ENCODE measurements around the gene SETDB1.
"Not testable (repeated sequence)": the region's sequence is repeated elsewhere in the genome, so short reads cannot be mapped to it uniquely, and the experiment has no call there.

SETDB1 gene

GRCh38 chr1:150928775-150929174 lies 2.6 kb downstream of the SETDB1 start:
- not testable (repeated sequence) for DNase-seq (ENCODE audit: low read depth, low spot score)

GRCh38 chr1:150931773-150932172 lies 5.6 kb downstream of the SETDB1 start:
- DNase-seq (ENCODE audit: low read depth, low spot score) = no peak

GRCh38 chr1:150944856-150945255 lies 18.7 kb downstream of the SETDB1 start:
- no peak for DNase-seq (ENCODE audit: low read depth, low spot score)

- no peak for DNase-seq (ENCODE audit: low read depth, low spot score)
Observed at GRCh38 chr1:150954708-150955107, 28.5 kb downstream of the SETDB1 start.

- DNase-seq (ENCODE audit: low read depth, low spot score) = no peak
Observed at GRCh38 chr1:150955280-150955679, 29.1 kb downstream of the SETDB1 start.

- DNase-seq (ENCODE audit: low read depth, low spot score) = no peak
Observed at GRCh38 chr1:150957666-150958065, 31.5 kb downstream of the SETDB1 start.

- no peak for DNase-seq (ENCODE audit: low read depth, low spot score)
Observed at GRCh38 chr1:150960646-150961045, 34.5 kb downstream of the SETDB1 start.

GRCh38 chr1:150961756-150962155 lies 35.6 kb downstream of the SETDB1 start:
- peak; percentile 31 for DNase-seq (ENCODE audit: low read depth, low spot score)

GRCh38 chr1:150963321-150964163 lies 37.4 kb downstream of the SETDB1 start:
- DNase-seq (ENCODE audit: low read depth, low spot score) = no peak

GRCh38 chr1:150964164-150964489 lies 38.0 kb downstream of the SETDB1 start:
- no peak for DNase-seq (ENCODE audit: low read depth, low spot score)

- no peak for DNase-seq (ENCODE audit: low read depth, low spot score)
Observed at GRCh38 chr1:150965605-150966004, 39.4 kb downstream of the SETDB1 start.

- no peak for DNase-seq (ENCODE audit: low read depth, low spot score)
Observed at GRCh38 chr1:150966011-150966410, 39.8 kb downstream of the SETDB1 start.

- DNase-seq (ENCODE audit: low read depth, low spot score) = no peak
Observed at GRCh38 chr1:150967936-150968335, 41.8 kb downstream of the SETDB1 start.

- DNase-seq (ENCODE audit: low read depth, low spot score) = no peak
Observed at GRCh38 chr1:150968491-150968890, 42.3 kb downstream of the SETDB1 start.

- DNase-seq (ENCODE audit: low read depth, low spot score) = no peak
Observed at GRCh38 chr1:150969626-150970025, 43.5 kb downstream of the SETDB1 start.

GRCh38 chr1:150970808-150971582 lies 44.8 kb downstream of the SETDB1 start:
- peak; percentile 61 for DNase-seq (ENCODE audit: low read depth, low spot score)

- peak; percentile 39 for DNase-seq (ENCODE audit: low read depth, low spot score)
Observed at GRCh38 chr1:150971583-150972416, 45.6 kb downstream of the SETDB1 start.

GRCh38 chr1:150972417-150972940 lies 46.3 kb downstream of the SETDB1 start:
- DNase-seq (ENCODE audit: low read depth, low spot score) = no peak

- DNase-seq (ENCODE audit: low read depth, low spot score) = peak; percentile 32
Observed at GRCh38 chr1:150973258-150973835, 47.2 kb downstream of the SETDB1 start.

- DNase-seq (ENCODE audit: low read depth, low spot score) = peak; percentile 45
Observed at GRCh38 chr1:150973836-150974579, 47.8 kb downstream of the SETDB1 start.
